Cardiac fibroblast (primary cell): Measurements from ENCODE around the gene LRFN2.

Source experiments
- DNase-seq, 2 donors: peaks; one replicate each; pipeline versions ENCODE4 v3.0.0 to v3.0.0-alpha.2; 2010; ENCODE audit warnings: low read depth in 2 of 2
- H3K4me3 ChIP-seq, 2 donors: replicated peaks in 1 of 2; 1 replicate in 1 of 2; 2 replicates in 1 of 2; pipeline ENCODE4 v1.5.1; 2011; ENCODE audit warnings: low read depth in 2 of 2, low read length in 2 of 2, mild to moderate bottlenecking in 2 of 2, moderate library complexity in 1 of 2
- CTCF ChIP-seq: IDR thresholded peaks from one replicate; pipeline ENCODE4 v1.5.1; 2011; ENCODE audit warnings: low read depth, mild to moderate bottlenecking, low read length, inconsistent platforms

The LRFN2 gene

DNA sequence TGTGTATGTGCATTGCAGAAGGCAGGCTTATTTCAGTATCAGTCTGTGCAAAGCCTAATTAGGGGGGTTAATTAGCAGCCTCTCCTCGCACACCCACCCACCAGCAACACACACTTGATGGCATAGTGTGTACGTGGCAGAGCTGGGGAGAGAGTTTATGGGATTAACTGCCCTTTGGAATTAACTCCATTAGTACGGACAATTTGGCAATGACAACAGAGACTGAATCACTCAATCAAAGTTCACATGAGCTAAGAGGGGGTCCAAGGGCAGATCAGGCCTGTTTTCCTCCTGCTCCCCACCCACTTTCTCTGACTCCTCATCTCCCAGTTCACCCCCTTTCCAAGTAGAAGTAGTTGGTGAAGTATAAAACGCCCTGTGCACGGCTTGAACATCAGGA is 69.5 kb downstream of the LRFN2 start:
- H3K4me3 ChIP-seq = no peak overlapping the region
- no peak for TF ChIP-seq CTCF
- DNase-seq = no peak

- H3K4me3 ChIP-seq = no peak overlapping the region
- no peak for DNase-seq
- TF ChIP-seq CTCF = no peak
These were observed 70.7 kb downstream of the LRFN2 start for GRCh38 chr6:40516429-40516828.

GRCh38 chr6:40512340-40512739 is 74.8 kb downstream of the LRFN2 start:
- H3K4me3 ChIP-seq = no peak overlapping the region
- no peak for DNase-seq
- TF ChIP-seq CTCF = no peak

- no peak for TF ChIP-seq CTCF
- no peak for DNase-seq
- H3K4me3 ChIP-seq = no peak overlapping the region
These were observed 75.3 kb downstream of the LRFN2 start for GRCh38 chr6:40511884-40512283.

DNA sequence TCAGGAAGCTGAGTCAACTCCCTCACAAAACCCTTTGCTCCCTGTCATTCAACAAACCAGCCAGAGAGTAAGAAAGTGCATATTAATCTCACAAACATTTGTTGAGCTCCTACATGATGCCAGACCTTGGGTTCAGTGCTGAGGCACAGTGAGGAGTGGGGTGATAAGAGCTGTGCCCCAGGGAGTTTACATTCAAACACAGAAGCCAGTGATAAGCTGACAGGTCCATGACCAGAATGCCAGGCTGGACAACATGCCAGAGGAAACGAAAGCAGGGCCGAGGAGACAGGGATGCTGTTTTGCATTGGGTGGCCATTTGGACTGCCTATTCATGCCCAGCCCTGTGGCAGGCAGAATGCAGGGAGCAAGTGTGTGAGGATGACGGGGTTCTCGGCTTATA is 76.7 kb downstream of the LRFN2 start:
- H3K4me3 ChIP-seq = no peak overlapping the region
- DNase-seq = no peak

GRCh38 chr6:40509716-40510260 is 77.4 kb downstream of the LRFN2 start:
- H3K4me3 ChIP-seq = no peak overlapping the region
- no peak for DNase-seq
- TF ChIP-seq CTCF = no peak

More for the DNA sequence above, 76.7 kb downstream of the LRFN2 start:
- no peak for TF ChIP-seq CTCF

DNA sequence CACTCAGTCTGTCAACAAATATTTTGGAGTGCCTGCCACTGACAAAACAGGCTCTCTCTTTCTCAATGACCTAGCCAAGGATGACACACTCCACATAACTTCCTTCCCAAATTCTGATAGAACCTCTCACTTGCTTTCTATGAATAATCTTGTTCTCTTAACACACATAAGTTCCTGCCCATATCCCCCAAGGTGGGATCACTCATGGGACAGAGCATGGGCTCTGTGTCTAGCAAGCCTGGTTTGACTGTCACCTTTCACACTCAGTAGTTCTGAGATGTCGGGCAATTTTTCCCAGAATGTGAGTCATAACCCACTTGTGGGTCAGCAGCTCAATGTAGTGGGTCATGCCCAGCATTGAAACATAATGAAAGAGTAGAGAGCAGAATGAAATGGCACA is 78.1 kb downstream of the LRFN2 start:
- no peak for TF ChIP-seq CTCF
- DNase-seq = no peak
- no peak overlapping the region for H3K4me3 ChIP-seq
